Measurements from ENCODE around the gene VWA1.
"Not testable (repeated sequence)": the region's sequence is repeated elsewhere in the genome, so short reads cannot be mapped to it uniquely, and the experiment has no call there.

VWA1 gene

GRCh38 chr1:1435106-1435903 is at the start of gene VWA1:
TSS of gene VWA1 (plus strand) at chr1:1435690. CDS start at chr1:1435749, 59 bp downstream.
- peak; percentile 59 for DNase-seq

GRCh38 chr1:1385931-1386330 is 49.6 kb upstream of the VWA1 start:
- no peak for DNase-seq

- no peak for DNase-seq
Observed at GRCh38 chr1:1387098-1388077, 48.1 kb upstream of the VWA1 start.

- DNase-seq: no peak
Observed at GRCh38 chr1:1388078-1388472, 47.4 kb upstream of the VWA1 start.

- DNase-seq: no peak
Observed at GRCh38 chr1:1390675-1391074, 44.8 kb upstream of the VWA1 start.

GRCh38 chr1:1391225-1391624 is 44.3 kb upstream of the VWA1 start:
- no peak for DNase-seq

GRCh38 chr1:1393014-1393413 is 42.5 kb upstream of the VWA1 start:
- DNase-seq: no peak

- DNase-seq: no peak
Observed at GRCh38 chr1:1393428-1393827, 42.1 kb upstream of the VWA1 start.

- no peak for DNase-seq
Observed at GRCh38 chr1:1394116-1394515, 41.4 kb upstream of the VWA1 start.

GRCh38 chr1:1395166-1395565 is 40.3 kb upstream of the VWA1 start:
- no peak for DNase-seq

- DNase-seq: no peak
Observed at GRCh38 chr1:1397839-1398523, 37.5 kb upstream of the VWA1 start.

- no peak for DNase-seq
Observed at GRCh38 chr1:1398677-1399186, 36.8 kb upstream of the VWA1 start.

GRCh38 chr1:1399187-1399871 is 36.2 kb upstream of the VWA1 start, which contains the start of gene CCNL2:
TSS of gene CCNL2 (minus strand) at chr1:1399335. CDS start at chr1:1399306, 29 bp downstream.
- peak; percentile 100 for DNase-seq

- no peak for DNase-seq
Observed at GRCh38 chr1:1399872-1400575, 35.5 kb upstream of the VWA1 start.

- DNase-seq: no peak
Observed at GRCh38 chr1:1400576-1401456, 34.7 kb upstream of the VWA1 start.

- no peak for DNase-seq
Observed at GRCh38 chr1:1401457-1402010, 34.0 kb upstream of the VWA1 start.

- DNase-seq: peak; percentile 37
Observed at GRCh38 chr1:1402072-1402900, 33.2 kb upstream of the VWA1 start.

GRCh38 chr1:1402901-1403392 is 32.5 kb upstream of the VWA1 start:
- DNase-seq: not testable (repeated sequence)

- DNase-seq: no peak
Observed at GRCh38 chr1:1403653-1404052, 31.8 kb upstream of the VWA1 start.

Data from DMS153 (cell line).